ENCODE data around the gene SLC34A3. TPM values are rescaled to one million over a fixed set of nuclear protein-coding genes. Genes with fewer than 3 reads are reported as not detected.

Gene SLC34A3
- total RNA-seq, 1 donor from 2014 or later, result 0.27 TPM

DNA sequence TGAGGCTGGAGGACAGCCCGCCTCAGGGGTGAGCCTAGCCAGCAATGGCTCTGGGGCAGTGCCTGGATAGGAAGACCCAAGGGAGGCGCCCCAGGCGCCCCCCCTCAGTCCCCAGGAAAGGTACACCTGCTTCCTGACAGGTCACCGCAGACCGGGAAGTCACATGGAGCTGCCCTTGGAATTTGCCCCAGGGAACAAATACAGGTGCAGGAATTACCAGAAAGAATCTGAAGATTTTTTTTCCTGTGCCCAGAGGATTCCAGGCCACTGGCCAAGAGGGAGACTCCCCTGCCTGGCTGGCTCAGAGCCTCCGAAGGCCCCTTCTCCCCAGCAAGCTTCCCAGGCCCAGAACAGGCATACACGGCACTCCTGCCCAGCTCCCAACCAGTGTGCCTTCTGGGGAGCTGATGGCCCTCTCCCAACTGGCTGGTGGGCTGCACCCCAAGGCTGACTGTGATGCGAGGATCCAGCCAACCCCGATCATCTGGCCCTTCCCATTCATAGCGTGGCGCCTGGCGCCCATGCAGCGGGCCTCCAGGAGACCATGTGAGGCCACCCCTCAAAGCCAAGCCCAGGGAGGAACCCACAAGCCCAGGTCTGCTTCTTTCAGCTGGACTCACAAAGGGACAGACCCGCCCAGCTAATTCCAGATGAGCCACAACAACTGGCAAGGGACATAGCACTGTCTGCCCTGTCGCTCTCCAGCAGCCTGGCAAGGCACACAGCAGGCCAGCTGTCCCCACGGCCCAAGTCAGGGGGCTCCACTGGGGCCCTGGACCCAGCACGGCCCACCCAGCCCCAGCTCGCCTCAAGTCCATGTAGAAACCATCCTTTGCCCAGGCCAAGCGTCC lies 32.4 kb upstream of the SLC34A3 start:
- no peak overlapping the region for H3K27ac Mint-ChIP-seq
- H3K36me3 Mint-ChIP-seq, result no peaks in the 10 kb centered on the region
- H3K4me1 Mint-ChIP-seq, result peaks cover 33% of the 10 kb centered on the region
- DNase-seq (ENCODE audit: low spot score in 2 of 2, unreplicated experiment in 2 of 2), result no peak
- H3K27me3 Mint-ChIP-seq (ENCODE audit: low read depth), result no peaks in the 10 kb centered on the region
- TF ChIP-seq, protein P1, sequence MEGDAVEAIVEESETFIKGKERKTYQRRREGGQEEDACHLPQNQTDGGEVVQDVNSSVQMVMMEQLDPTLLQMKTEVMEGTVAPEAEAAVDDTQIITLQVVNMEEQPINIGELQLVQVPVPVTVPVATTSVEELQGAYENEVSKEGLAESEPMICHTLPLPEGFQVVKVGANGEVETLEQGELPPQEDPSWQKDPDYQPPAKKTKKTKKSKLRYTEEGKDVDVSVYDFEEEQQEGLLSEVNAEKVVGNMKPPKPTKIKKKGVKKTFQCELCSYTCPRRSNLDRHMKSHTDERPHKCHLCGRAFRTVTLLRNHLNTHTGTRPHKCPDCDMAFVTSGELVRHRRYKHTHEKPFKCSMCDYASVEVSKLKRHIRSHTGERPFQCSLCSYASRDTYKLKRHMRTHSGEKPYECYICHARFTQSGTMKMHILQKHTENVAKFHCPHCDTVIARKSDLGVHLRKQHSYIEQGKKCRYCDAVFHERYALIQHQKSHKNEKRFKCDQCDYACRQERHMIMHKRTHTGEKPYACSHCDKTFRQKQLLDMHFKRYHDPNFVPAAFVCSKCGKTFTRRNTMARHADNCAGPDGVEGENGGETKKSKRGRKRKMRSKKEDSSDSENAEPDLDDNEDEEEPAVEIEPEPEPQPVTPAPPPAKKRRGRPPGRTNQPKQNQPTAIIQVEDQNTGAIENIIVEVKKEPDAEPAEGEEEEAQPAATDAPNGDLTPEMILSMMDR (IDR thresholded peaks at IDR 0.05; ENCODE audit: unreplicated experiment), result no peak
- no peaks in the 10 kb centered on the region for H3K9me3 Mint-ChIP-seq
- H3K4me3 Mint-ChIP-seq, result peak overlapping the region; percentile 48

DNA sequence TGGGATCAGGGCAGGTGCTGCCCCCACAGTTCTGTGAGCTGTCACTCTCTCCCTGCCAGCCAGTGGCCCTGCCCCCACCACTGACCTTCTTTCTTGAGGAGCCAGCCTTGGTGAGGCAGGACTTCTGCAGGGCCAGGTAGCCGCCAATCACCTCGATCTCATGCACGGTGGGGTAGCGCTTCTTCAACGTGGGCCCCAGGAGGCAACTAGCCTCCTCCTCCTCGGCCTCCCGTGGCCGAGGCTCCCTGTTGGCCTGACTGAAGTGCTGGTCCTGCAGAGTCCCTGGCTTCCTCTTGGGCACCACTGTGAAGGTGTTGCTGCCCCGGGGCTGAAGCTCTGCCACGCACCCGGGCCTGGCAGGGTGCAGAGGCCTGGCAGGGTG lies 31.8 kb upstream of the SLC34A3 start:
- Mint-ChIP-seq H3K4me3 (peak overlapping the region; percentile 48), H3K27ac (no peak overlapping the region), H3K36me3 (no peaks in the 10 kb centered on the region), H3K4me1 (peaks cover 34% of the 10 kb centered on the region), H3K9me3 (no peaks in the 10 kb centered on the region), H3K27me3 (ENCODE audit: low read depth) (no peaks in the 10 kb centered on the region)
- TF ChIP-seq, protein P1 (IDR thresholded peaks at IDR 0.05; ENCODE audit: unreplicated experiment), result no peak
- DNase-seq (ENCODE audit: low spot score in 2 of 2, unreplicated experiment in 2 of 2), result no peak

DNA sequence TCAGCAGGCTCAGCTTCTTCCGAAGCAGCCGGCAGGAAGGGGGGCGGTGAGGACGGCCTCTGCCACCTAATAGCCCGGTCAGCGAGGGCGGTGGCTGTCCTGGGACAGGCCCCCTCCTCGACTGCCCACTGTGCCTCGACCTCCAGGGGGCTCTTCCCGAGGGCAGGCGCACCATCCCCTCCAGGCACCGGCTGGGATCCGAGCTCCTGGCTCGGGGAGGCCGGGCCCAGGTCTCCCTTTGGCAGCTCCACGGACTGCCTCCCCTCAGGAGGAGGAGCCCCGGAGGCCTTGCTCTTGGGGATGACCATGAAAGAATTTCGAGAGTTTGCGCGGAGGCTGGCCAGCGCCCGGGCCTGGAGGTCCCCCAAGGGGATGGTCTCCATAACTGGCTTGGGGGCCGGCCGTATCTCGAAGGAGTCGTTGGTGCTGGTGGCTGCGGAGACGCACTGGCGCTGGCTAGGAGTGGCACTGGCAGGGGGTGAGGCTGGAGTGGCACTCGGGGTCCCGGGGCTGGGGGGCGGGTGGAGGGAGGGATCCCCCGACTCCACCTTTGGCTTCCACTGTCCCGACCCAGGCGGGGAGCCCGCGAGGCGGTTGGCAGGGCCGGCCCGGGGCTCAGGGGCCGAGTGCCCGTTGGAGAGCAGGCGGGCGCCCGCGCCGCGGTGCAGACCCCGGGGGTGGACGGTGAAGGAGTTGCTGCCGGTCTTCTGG lies 31.1 kb upstream of the SLC34A3 start:
- H3K4me3 Mint-ChIP-seq, result peak overlapping the region; percentile 83
- H3K36me3 Mint-ChIP-seq, result no peaks in the 10 kb centered on the region
- TF ChIP-seq, protein P1 (IDR thresholded peaks at IDR 0.05; ENCODE audit: unreplicated experiment), result no peak
- peak overlapping the region; percentile 82 for H3K27ac Mint-ChIP-seq
- no peak for DNase-seq (ENCODE audit: low spot score in 2 of 2, unreplicated experiment in 2 of 2)
- H3K27me3 Mint-ChIP-seq (ENCODE audit: low read depth), result no peaks in the 10 kb centered on the region
- no peaks in the 10 kb centered on the region for H3K9me3 Mint-ChIP-seq
- H3K4me1 Mint-ChIP-seq, result peaks cover 41% of the 10 kb centered on the region

DNA sequence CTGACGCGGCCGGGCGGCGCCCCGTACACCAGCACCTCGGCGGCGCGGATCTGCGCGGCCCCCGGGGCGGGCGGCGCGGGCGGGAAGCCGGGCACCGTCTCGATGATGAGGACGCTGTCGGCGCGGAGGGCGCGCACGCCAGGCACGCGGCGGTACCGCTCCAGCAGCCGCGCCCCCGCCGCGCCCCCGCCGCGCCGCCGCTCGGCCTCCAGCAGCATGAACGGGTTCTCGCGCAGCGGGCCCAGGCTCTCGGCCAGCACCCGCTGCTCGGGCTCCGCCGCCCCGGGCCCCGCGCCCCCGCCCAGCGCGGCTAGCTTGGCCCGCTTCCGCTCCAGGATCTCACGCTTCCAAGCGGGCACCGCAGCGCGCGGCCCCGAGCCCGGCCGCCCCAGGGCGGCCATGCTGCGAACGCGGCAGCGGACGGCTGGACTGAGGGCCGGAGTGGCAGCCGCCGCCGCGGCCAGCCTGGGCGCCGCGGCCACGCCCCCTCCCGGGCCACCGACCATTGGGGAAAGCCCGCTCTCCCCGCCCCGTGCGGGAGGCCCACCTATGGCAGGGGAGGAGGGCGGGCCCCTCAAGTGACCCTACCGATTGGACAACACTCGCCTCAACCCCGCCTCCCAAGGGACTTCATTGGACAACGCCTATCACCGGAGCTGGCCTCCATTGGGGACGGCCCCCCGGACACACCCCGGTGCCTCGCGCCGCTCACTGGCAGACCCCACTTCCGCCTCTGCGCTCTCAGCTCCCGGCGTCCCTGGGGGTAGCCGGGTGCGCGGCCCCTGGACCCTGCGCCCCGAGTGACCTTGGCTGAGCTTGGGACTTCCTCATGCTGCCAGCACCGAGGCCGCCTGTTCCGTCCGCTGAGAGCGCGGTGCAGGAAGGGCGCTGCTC lies 30.1 kb upstream of the SLC34A3 start, which contains the start of gene TPRN:
TPRN (minus strand) TSS at position 431 of the 894 bp plus-strand sequence; CDS start at position 401, 30 bp downstream.
- H3K27me3 Mint-ChIP-seq (ENCODE audit: low read depth), result no peaks in the 10 kb centered on the region
- H3K4me1 Mint-ChIP-seq, result peaks cover 37% of the 10 kb centered on the region
- DNase-seq (ENCODE audit: low spot score in 2 of 2, unreplicated experiment in 2 of 2), result peak; percentile 98 to 99
- no peaks in the 10 kb centered on the region for H3K36me3 Mint-ChIP-seq
- H3K9me3 Mint-ChIP-seq, result no peaks in the 10 kb centered on the region
- TF ChIP-seq, protein P1 (IDR thresholded peaks at IDR 0.05; ENCODE audit: unreplicated experiment), result no peak
- H3K27ac Mint-ChIP-seq, result peak within 1 kb of the TSS; percentile 82
- peak within 1 kb of the TSS; percentile 83 for H3K4me3 Mint-ChIP-seq

DNA sequence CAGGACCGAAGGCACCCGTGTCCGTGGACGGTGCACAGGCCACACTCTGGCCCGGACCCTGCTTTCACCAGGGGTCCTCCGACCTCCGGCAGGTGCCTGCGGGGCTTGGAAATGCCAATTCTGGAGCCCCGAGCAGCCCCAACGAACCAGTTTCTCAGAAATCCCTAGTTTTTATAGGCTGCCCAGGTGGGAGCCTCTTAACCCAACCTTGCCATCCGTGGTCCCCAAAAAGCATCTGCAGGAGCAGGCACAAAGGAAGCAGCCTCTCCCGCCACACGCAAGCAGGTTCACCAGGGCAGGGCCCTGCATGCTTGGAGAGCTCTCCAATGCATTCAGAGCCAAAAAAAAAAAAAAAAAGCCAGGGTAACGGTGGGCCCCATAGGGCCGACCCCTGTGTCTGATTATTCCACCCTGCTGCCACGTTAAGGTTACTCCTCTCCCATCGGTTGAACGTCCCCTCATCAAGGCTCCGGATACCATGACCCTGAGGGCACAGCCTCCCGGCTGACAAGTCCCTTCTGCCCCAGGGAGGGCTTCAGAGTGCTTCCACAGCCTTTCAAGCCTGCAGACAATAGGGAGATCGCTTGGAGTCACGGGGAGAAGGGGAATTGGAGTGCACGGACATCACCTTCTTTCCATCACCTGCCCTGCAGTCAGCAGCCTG lies 29.4 kb upstream of the SLC34A3 start:
- Mint-ChIP-seq H3K27me3 (ENCODE audit: low read depth) (no peaks in the 10 kb centered on the region), H3K4me1 (peaks cover 43% of the 10 kb centered on the region)

More for the DNA sequence above, 29.4 kb upstream of the SLC34A3 start:
- DNase-seq (ENCODE audit: low spot score in 2 of 2, unreplicated experiment in 2 of 2), result no peak
- Mint-ChIP-seq H3K9me3 (no peaks in the 10 kb centered on the region), H3K27ac (peak overlapping the region; percentile 79), H3K36me3 (no peaks in the 10 kb centered on the region), H3K4me3 (peak overlapping the region; percentile 75)
- TF ChIP-seq, protein P1 (IDR thresholded peaks at IDR 0.05; ENCODE audit: unreplicated experiment), result no peak
